ENCODE data around the gene NFKBIB. TPM values are rescaled to one million over a fixed set of nuclear protein-coding genes. Genes with fewer than 3 reads are reported as not detected.

NFKBIB gene
- total RNA-seq, 6 experiments from 2014 or later, result 13.2 to 27.9 (median 16.5) TPM

DNA sequence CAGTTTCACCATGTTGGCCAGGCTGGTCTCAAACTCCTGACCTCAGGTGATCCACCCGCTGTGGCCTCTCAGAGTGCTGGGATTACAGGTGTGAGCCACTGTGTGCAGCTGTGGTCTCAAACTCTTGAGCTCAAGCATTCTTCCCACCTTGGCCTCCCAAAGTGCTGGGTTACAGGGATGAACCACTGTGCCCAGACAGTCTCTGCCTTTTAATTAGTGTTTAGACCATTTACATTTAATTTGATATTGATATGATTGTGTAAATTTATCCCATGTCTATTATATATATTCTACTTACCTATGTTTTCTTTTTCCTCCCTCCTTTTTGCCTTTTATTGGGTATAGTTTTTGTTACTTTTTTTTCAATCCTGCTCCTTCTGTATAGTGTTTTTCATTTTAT lies 1.9 kb downstream of the NFKBIB start:
- no CpG with 5 or more reads among the region's 1 CpG for WGBS (ENCODE audit: insufficient coverage, low coverage, low lambda C conversion rate, missing lambda C conversion rate)
- TF ChIP-seq POLR2A (IDR thresholded peaks at IDR 0.05), result no peak
- TF ChIP-seq, protein P1, sequence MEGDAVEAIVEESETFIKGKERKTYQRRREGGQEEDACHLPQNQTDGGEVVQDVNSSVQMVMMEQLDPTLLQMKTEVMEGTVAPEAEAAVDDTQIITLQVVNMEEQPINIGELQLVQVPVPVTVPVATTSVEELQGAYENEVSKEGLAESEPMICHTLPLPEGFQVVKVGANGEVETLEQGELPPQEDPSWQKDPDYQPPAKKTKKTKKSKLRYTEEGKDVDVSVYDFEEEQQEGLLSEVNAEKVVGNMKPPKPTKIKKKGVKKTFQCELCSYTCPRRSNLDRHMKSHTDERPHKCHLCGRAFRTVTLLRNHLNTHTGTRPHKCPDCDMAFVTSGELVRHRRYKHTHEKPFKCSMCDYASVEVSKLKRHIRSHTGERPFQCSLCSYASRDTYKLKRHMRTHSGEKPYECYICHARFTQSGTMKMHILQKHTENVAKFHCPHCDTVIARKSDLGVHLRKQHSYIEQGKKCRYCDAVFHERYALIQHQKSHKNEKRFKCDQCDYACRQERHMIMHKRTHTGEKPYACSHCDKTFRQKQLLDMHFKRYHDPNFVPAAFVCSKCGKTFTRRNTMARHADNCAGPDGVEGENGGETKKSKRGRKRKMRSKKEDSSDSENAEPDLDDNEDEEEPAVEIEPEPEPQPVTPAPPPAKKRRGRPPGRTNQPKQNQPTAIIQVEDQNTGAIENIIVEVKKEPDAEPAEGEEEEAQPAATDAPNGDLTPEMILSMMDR (IDR thresholded peaks at IDR 0.05), result no peak
- no peak for DNase-seq
- Histone ChIP-seq H3K9me3 (no peaks in the 10 kb centered on the region), H3K27me3 (no peaks in the 10 kb centered on the region), H3K36me3 (peaks cover 0 to 10% (median 2%) of the 10 kb centered on the region in 4 donors), H3K27ac (peak overlapping the region in 1 of 3 donors; percentile 98), H3K4me1 (peaks cover 0 to 31% (median 10%) of the 10 kb centered on the region in 4 donors), H3K4me3 (no peak overlapping the region)
- no peak for ATAC-seq
- intact Hi-C loops (cut with DNase I), result no loop called here

DNA sequence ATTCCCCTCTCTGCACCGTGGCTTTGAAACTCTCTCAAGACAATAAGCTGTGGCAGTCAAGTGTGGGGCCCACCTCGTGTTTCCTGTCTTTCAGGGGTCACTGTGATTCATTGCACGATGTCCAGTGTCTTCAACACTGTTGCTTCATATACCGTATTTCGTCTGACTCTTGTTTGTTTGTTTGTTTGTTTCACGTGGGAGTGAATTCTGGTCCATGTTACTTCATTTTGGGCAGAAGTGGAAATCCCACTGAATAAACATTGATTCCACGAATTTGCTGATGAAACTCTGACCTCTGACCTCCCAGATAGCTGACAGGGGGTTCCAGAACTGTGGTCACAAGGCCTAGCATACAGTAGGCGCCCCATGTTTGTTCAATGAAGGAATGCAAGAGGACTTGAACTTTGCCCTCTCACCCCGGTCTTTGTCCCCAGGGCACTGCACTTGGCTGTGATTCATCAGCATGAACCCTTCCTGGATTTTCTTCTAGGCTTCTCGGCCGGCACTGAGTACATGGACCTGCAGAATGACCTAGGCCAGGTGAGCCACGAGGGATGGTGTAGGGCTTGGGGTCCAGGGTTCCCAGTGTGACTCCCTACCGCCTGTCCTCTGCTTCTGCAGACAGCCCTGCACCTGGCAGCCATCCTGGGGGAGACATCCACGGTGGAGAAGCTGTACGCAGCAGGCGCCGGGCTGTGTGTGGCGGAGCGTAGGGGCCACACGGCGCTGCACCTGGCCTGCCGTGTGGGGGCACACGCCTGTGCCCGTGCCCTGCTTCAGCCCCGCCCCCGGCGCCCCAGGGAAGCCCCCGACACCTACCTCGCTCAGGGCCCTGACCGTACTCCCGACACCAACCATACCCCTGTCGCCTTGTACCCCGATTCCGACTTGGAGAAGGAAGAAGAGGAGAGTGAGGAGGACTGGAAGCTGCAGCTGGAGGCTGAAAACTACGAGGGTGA lies 5.1 kb downstream of the NFKBIB start:
- 36% methylated on average over 9 of the region's 35 CpGs for WGBS (ENCODE audit: insufficient coverage, low coverage, low lambda C conversion rate, missing lambda C conversion rate)
- no peaks in the 10 kb centered on the region for H3K9me3 ChIP-seq
- intact Hi-C loops (cut with DNase I), result no loop called here
- H3K27ac ChIP-seq, result peak overlapping the region in 2 of 3 donors; percentile 67 to 71
- TF ChIP-seq, protein P1 (IDR thresholded peaks at IDR 0.05), result no peak
- no peak for TF ChIP-seq POLR2A (IDR thresholded peaks at IDR 0.05)
- H3K4me3 ChIP-seq, result no peak overlapping the region
- peaks cover 0 to 24% (median 10%) of the 10 kb centered on the region in 4 donors for H3K4me1 ChIP-seq
- H3K27me3 ChIP-seq, result no peaks in the 10 kb centered on the region
- peaks cover 0 to 24% (median 3%) of the 10 kb centered on the region in 4 donors for H3K36me3 ChIP-seq
- peak; percentile 54 to 79 (median 56) for ATAC-seq
- DNase-seq, result peak in 2 of 3 donors; percentile 46 to 71

DNA sequence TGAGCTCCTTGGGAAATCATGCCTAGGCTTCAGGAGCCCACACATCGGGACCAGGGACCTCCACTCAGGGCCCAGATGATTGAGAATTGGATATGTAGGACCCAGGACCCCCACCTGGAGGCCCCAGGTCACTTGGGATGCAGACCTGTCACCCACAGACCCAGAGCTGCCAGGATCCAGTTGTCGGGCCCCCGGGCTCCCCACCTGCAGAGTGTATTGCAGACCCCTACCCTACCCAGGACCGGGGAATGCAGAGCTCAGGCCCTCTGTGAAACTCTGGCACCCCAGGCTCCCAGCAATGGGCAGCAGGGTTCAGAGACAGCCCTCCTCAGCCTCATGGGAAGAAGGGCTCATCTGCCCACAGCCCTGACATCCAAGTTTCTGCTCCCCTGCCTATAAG lies 5.9 kb downstream of the NFKBIB start:
- WGBS (ENCODE audit: insufficient coverage, low coverage, low lambda C conversion rate, missing lambda C conversion rate), result no CpG with 5 or more reads among the region's 4 CpGs
- Histone ChIP-seq H3K36me3 (peaks cover 0 to 24% (median 3%) of the 10 kb centered on the region in 4 donors), H3K27me3 (no peaks in the 10 kb centered on the region), H3K27ac (peak overlapping the region in 1 of 3 donors; percentile 50), H3K4me3 (no peak overlapping the region), H3K4me1 (peaks cover 0 to 24% (median 10%) of the 10 kb centered on the region in 4 donors), H3K9me3 (no peaks in the 10 kb centered on the region)
- ATAC-seq (no peak), DNase-seq (no peak)
- intact Hi-C loops (cut with DNase I), result no loop called here
- TF ChIP-seq, protein P1 (IDR thresholded peaks at IDR 0.05), result no peak
- no peak for TF ChIP-seq POLR2A (IDR thresholded peaks at IDR 0.05)

DNA sequence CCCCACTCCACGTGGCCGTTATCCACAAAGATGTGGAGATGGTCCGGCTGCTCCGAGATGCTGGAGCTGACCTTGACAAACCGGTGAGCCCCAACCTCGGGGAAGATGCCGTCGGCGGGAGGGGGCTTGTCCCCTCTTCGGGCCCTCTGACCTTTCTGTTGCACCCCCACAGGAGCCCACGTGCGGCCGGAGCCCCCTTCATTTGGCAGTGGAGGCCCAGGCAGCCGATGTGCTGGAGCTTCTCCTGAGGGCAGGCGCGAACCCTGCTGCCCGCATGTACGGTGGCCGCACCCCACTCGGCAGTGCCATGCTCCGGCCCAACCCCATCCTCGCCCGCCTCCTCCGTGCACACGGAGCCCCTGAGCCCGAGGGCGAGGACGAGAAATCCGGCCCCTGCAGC lies 7.5 kb downstream of the NFKBIB start:
- H3K27ac ChIP-seq, result no peak overlapping the region
- peaks cover 0 to 24% (median 3%) of the 10 kb centered on the region in 4 donors for H3K36me3 ChIP-seq
- no peaks in the 10 kb centered on the region for H3K27me3 ChIP-seq
- no peak overlapping the region for H3K4me3 ChIP-seq
- intact Hi-C loops (cut with DNase I), result no loop called here
- WGBS (ENCODE audit: insufficient coverage, low coverage, low lambda C conversion rate, missing lambda C conversion rate), result 80% methylated on average over 1 of the region's 29 CpGs
- TF ChIP-seq, protein P1 (IDR thresholded peaks at IDR 0.05), result no peak
- no peak for TF ChIP-seq POLR2A (IDR thresholded peaks at IDR 0.05)
- peaks cover 0 to 16% (median 6%) of the 10 kb centered on the region in 4 donors for H3K4me1 ChIP-seq
- DNase-seq (no peak), ATAC-seq (no peak)
- H3K9me3 ChIP-seq, result no peaks in the 10 kb centered on the region

Measured in right lobe of liver (tissue), 6 donors.